ENCODE data around the gene SERGEF. TPM values are rescaled to one million over a fixed set of nuclear protein-coding genes. Genes with fewer than 3 reads are reported as not detected.

The SERGEF gene
- polyA plus RNA-seq, 1 experiment: 18.1 TPM

DNA sequence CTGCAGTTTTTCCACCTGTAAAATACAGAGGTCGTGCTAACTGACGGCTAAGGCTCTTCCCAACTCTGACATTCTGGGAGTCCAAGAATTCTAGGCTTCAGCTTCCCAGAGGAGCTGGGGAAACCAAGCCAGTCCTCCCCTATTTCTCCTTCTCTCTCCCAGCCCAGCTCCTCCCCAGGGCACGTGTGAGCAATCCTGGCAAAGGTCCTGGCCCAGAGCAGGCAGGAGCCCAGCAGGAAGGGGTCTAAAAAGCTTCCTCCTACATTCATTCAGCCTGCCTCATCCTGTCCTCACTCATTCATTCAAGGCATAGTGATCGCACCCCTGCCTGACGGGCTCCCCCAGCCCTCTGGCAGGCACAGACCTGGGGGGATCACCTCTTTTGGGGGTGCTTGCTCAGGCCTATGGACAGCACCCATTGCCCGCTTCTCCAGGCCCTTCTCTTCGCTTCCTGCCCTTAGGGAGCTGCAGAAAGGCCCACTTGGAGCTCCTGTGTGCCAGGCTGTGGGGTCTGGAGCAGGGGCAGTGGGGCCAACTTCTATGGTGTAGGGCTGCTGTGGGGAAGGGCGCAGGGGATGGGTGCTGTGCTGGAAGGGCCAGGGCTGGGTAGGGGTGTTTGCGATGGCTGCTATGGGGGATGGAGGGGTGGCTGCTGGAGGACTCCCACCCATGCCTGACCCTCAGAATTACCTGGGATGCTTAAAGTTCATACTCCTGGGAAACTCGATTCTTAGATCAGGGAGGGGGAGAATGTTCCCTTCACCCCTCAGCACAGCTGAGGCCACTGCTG, 268.5 kb downstream of the SERGEF start:
- TF ChIP-seq, protein P1, sequence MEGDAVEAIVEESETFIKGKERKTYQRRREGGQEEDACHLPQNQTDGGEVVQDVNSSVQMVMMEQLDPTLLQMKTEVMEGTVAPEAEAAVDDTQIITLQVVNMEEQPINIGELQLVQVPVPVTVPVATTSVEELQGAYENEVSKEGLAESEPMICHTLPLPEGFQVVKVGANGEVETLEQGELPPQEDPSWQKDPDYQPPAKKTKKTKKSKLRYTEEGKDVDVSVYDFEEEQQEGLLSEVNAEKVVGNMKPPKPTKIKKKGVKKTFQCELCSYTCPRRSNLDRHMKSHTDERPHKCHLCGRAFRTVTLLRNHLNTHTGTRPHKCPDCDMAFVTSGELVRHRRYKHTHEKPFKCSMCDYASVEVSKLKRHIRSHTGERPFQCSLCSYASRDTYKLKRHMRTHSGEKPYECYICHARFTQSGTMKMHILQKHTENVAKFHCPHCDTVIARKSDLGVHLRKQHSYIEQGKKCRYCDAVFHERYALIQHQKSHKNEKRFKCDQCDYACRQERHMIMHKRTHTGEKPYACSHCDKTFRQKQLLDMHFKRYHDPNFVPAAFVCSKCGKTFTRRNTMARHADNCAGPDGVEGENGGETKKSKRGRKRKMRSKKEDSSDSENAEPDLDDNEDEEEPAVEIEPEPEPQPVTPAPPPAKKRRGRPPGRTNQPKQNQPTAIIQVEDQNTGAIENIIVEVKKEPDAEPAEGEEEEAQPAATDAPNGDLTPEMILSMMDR (IDR thresholded peaks at IDR 0.05; ENCODE audit: low read depth, low read length): no peak
- no peak overlapping the region for H3K27ac ChIP-seq (ENCODE audit: low read depth, low read length)
- H3K27me3 ChIP-seq (ENCODE audit: control insufficient read depth, insufficient read depth, low read length): peaks cover 7% of the 10 kb centered on the region
- CTCF ChIA-PET: interaction anchor here (1.1 to 2.0 kb wide), 4 partner anchors 13 to 234 kb away, joined by 3 to 13 read pairs (median 6); no protein-coding TSS in a partner anchor
- H3K9me3 ChIP-seq (ENCODE audit: control insufficient read depth, insufficient read depth, low read length): no peaks in the 10 kb centered on the region; the same call in 1 of the 2 replicates
- no peak for DNase-seq (ENCODE audit: low read depth, low spot score)
- POLR2A ChIA-PET: no interaction called here
- H3K4me3 ChIP-seq (ENCODE audit: low read depth, low read length): no peak overlapping the region

DNA sequence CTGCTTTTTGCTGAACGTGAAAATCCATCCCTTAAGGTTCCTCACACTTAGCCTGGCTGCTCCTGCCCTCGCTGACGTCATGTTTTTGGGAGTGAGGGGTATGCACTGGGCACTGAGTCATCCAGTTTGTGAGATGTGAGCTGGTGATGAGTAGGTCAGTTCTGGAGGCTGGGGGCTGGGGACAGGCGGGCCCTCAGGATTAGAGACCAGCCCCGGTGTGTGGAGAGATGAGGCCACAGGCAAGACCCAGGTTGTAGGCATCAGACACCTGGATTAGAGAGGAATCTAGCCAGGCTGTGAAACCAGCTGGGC, 269.1 kb downstream of the SERGEF start:
- peak; percentile 23 for DNase-seq (ENCODE audit: low read depth, low spot score)
- TF ChIP-seq, protein P1 (IDR thresholded peaks at IDR 0.05; ENCODE audit: low read depth, low read length): no peak
- Histone ChIP-seq H3K9me3 (ENCODE audit: control insufficient read depth, insufficient read depth, low read length) (no peaks in the 10 kb centered on the region; the same call in 1 of the 2 replicates), H3K4me3 (ENCODE audit: low read depth, low read length) (no peak overlapping the region), H3K27me3 (ENCODE audit: control insufficient read depth, insufficient read depth, low read length) (peaks cover 10% of the 10 kb centered on the region), H3K27ac (ENCODE audit: low read depth, low read length) (no peak overlapping the region)
- ChIA-PET POLR2A (no interaction called here), CTCF (interaction anchor here (1.4 to 2.0 kb wide), 3 partner anchors 13 to 235 kb away, joined by 4 to 13 read pairs (median 8); no protein-coding TSS in a partner anchor)

DNA sequence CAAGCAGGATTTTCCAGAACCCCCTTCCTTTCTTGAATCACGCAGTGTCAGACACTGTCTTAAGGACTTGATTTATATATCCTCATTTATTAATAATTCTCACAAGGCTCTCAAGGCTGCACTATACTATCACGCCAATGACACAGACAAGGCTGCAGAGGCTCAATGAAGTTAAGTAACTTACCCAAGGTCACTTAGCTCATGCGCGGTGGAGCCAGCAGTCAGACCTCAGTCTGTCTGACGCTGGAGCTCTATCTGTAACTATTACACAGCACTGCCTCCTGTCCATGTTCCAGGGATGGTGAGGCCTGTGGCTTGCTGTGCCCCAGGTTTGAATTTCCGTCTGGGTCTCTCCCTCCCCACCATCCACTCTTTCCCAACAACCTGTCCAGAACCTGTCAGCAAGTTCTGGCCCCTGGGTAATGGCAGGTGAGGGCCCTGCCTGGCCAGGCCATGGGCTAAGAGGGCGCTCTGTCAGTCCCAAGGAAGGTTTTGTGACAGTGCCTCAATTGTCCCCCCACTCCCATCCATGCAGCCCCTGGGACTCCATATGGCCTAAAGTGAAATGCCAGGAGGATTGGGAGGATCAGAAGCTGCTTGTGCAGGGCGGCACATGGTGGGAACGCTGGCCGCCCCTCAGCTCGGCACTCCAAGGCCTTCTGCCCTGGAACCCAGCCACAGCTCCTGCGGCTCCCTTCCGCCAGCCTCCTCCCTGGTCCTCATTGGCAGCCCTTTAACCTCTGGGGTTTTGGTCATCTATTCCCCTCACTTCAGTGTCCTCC, 269.6 kb downstream of the SERGEF start:
- Histone ChIP-seq H3K9me3 (ENCODE audit: control insufficient read depth, insufficient read depth, low read length) (no peaks in the 10 kb centered on the region; the same call in 1 of the 2 replicates), H3K27me3 (ENCODE audit: control insufficient read depth, insufficient read depth, low read length) (peaks cover 16% of the 10 kb centered on the region), H3K27ac (ENCODE audit: low read depth, low read length) (no peak overlapping the region), H3K4me3 (ENCODE audit: low read depth, low read length) (no peak overlapping the region)
- TF ChIP-seq, protein P1 (IDR thresholded peaks at IDR 0.05; ENCODE audit: low read depth, low read length): no peak
- CTCF ChIA-PET: interaction anchor here (1.4 to 2.0 kb wide), 3 partner anchors 13 to 235 kb away, joined by 4 to 13 read pairs (median 8); no protein-coding TSS in a partner anchor
- POLR2A ChIA-PET: no interaction called here
- no peak for DNase-seq (ENCODE audit: low read depth, low spot score)

DNA sequence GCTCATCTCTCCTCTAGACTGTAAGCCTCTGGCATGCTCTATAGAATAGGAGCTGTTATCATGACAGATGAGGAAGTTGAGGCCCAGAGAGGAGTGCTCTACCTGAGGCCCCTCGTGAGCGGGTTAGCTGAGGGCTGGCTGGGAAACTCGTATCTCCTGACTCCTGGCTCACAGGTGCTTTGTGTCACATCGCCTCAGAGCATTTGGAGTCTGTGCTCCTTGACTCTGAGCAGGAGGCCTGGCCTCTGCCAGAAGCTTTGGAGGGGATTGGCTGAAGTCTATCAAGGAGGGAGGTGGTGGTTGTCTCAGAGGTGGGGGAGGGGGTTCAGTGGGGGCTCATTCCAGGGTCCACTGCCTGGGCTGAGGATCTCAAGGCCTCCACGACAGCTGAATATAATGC, 270.8 kb downstream of the SERGEF start:
- Histone ChIP-seq H3K9me3 (ENCODE audit: control insufficient read depth, insufficient read depth, low read length) (no peaks in the 10 kb centered on the region), H3K27ac (ENCODE audit: low read depth, low read length) (no peak overlapping the region), H3K27me3 (ENCODE audit: control insufficient read depth, insufficient read depth, low read length) (peaks cover 24% of the 10 kb centered on the region), H3K4me3 (ENCODE audit: low read depth, low read length) (no peak overlapping the region)
- no peak for DNase-seq (ENCODE audit: low read depth, low spot score)
- TF ChIP-seq, protein P1 (IDR thresholded peaks at IDR 0.05; ENCODE audit: low read depth, low read length): no peak
- ChIA-PET CTCF (interaction anchor here (3.6 kb wide), 1 partner anchor 11 kb away, joined by 21 read pairs; no protein-coding TSS in a partner anchor), POLR2A (no interaction called here)

All from AG04450 (cell line).